Mononuclear cell (primary cell): Measurements from ENCODE around the gene MRPL52. TPM values are rescaled to one million over a fixed set of nuclear protein-coding genes. Genes with fewer than 3 reads are reported as not detected.
"Not testable (repeated sequence)": the region's sequence is repeated elsewhere in the genome, so short reads cannot be mapped to it uniquely, and the experiment has no call there.

Experiments
- H3K27me3 ChIP-seq: 2 replicates; pipeline ENCODE4 v1.6.0; 2011; ENCODE audit warnings: low read length, control low read depth; ENCODE audit not compliant: insufficient read depth
- H3K4me1 ChIP-seq: 2 replicates; pipeline ENCODE4 v1.5.1; 2011; ENCODE audit warnings: mild to moderate bottlenecking, low read length, control low read depth; ENCODE audit not compliant: insufficient read depth
- H3K4me3 ChIP-seq: 2 replicates; pipeline ENCODE4 v1.5.1; 2011; ENCODE audit warnings: mild to moderate bottlenecking, low read length, moderate library complexity
- H3K9me3 ChIP-seq: 2 replicates; pipeline ENCODE4 v1.5.1; 2011; ENCODE audit warnings: low read depth, mild to moderate bottlenecking, control low read depth, low read length
- total RNA-seq: library from RNA; depleted of rRNA; stranded (reverse); fragments of >200 nt; gene quantifications from one replicate; pipeline ENCODE4 v1.2.3, GENCODE V29; 2012

Gene MRPL52
- total RNA-seq, 1 donor: 8.7 TPM

GRCh38 chr14:22841769-22842168, 12.1 kb downstream of the MRPL52 start:
- H3K27me3 ChIP-seq: peaks cover 10% of the 10 kb centered on the region
- H3K4me3 ChIP-seq: no peak overlapping the region
- H3K4me1 ChIP-seq: peaks cover 13% of the 10 kb centered on the region
- no peaks in the 10 kb centered on the region for H3K9me3 ChIP-seq

- peaks cover 6% of the 10 kb centered on the region for H3K4me1 ChIP-seq
- H3K9me3 ChIP-seq: no peaks in the 10 kb centered on the region
- no peak overlapping the region for H3K4me3 ChIP-seq
- H3K27me3 ChIP-seq: peaks cover 6% of the 10 kb centered on the region
These were observed 12.8 kb downstream of the MRPL52 start for GRCh38 chr14:22842211-22843122.

- Histone ChIP-seq H3K4me3 (no peak overlapping the region), H3K9me3 (no peaks in the 10 kb centered on the region), H3K4me1 (peaks cover 5% of the 10 kb centered on the region), H3K27me3 (no peaks in the 10 kb centered on the region)
These were observed 13.6 kb downstream of the MRPL52 start for GRCh38 chr14:22843123-22843925.

- Histone ChIP-seq H3K27me3 (no peaks in the 10 kb centered on the region), H3K9me3 (no peaks in the 10 kb centered on the region), H3K4me1 (peaks cover 5% of the 10 kb centered on the region), H3K4me3 (no peak overlapping the region)
These were observed 14.8 kb downstream of the MRPL52 start for GRCh38 chr14:22844221-22845102.

GRCh38 chr14:22845103-22845394, 15.4 kb downstream of the MRPL52 start:
- H3K27me3 ChIP-seq: no peaks in the 10 kb centered on the region
- H3K4me3 ChIP-seq: no peak overlapping the region
- H3K4me1 ChIP-seq: peaks cover 5% of the 10 kb centered on the region
- H3K9me3 ChIP-seq: no peaks in the 10 kb centered on the region

- H3K4me3 ChIP-seq: no peak overlapping the region
- H3K9me3 ChIP-seq: no peaks in the 10 kb centered on the region
- no peaks in the 10 kb centered on the region for H3K27me3 ChIP-seq
- peaks cover 5% of the 10 kb centered on the region for H3K4me1 ChIP-seq
These were observed 16.3 kb downstream of the MRPL52 start for GRCh38 chr14:22845821-22846625.

GRCh38 chr14:22846811-22847307, 17.2 kb downstream of the MRPL52 start:
- H3K9me3 ChIP-seq: no peaks in the 10 kb centered on the region
- H3K4me1 ChIP-seq: peaks cover 11% of the 10 kb centered on the region
- H3K27me3 ChIP-seq: no peaks in the 10 kb centered on the region
- H3K4me3 ChIP-seq: no peak overlapping the region

- H3K27me3 ChIP-seq: no peaks in the 10 kb centered on the region
These were observed 18.1 kb downstream of the MRPL52 start for GRCh38 chr14:22847661-22848341.

GRCh38 chr14:22848351-22849164, 18.9 kb downstream of the MRPL52 start:
- Histone ChIP-seq H3K4me3 (no peak overlapping the region), H3K9me3 (no peaks in the 10 kb centered on the region), H3K27me3 (no peaks in the 10 kb centered on the region), H3K4me1 (peaks cover 20% of the 10 kb centered on the region)

More at GRCh38 chr14:22847661-22848341, 18.1 kb downstream of the MRPL52 start:
- H3K4me1 ChIP-seq: peaks cover 12% of the 10 kb centered on the region
- H3K4me3 ChIP-seq: no peak overlapping the region
- H3K9me3 ChIP-seq: no peaks in the 10 kb centered on the region

GRCh38 chr14:22849212-22849819, 19.6 kb downstream of the MRPL52 start:
- H3K4me1 ChIP-seq: peaks cover 21% of the 10 kb centered on the region
- H3K9me3 ChIP-seq: no peaks in the 10 kb centered on the region
- H3K27me3 ChIP-seq: no peaks in the 10 kb centered on the region
- H3K4me3 ChIP-seq: no peak overlapping the region

GRCh38 chr14:22850944-22851764, 21.5 kb downstream of the MRPL52 start:
- Histone ChIP-seq H3K27me3 (peaks cover 8% of the 10 kb centered on the region), H3K4me1 (peaks cover 21% of the 10 kb centered on the region), H3K9me3 (no peaks in the 10 kb centered on the region)

GRCh38 chr14:22852178-22852577, 22.5 kb downstream of the MRPL52 start:
- H3K4me1 ChIP-seq: peaks cover 21% of the 10 kb centered on the region
- not testable (repeated sequence) for H3K9me3 ChIP-seq, H3K4me3 ChIP-seq
- peaks cover 14% of the 10 kb centered on the region for H3K27me3 ChIP-seq

More at GRCh38 chr14:22850944-22851764, 21.5 kb downstream of the MRPL52 start:
- H3K4me3 ChIP-seq: no peak overlapping the region
